Smooth muscle cell (in vitro differentiated cells): Measurements from ENCODE around the gene PAX9. TPM values are rescaled to one million over a fixed set of nuclear protein-coding genes. Genes with fewer than 3 reads are reported as not detected.

Source experiments
- DNase-seq: peaks from one replicate; lab custom pipeline; 2025; ENCODE audit not compliant: unreplicated experiment; lab: John Stamatoyannopoulos, UW
- H2AFZ ChIP-seq: fragments of 200-600 bp; sonication (generic); 2 replicates; pipeline ENCODE4 v1.6.0; 2016; ENCODE audit warnings: antibody characterized with exemption, low read depth, mild to moderate bottlenecking
- H3F3A ChIP-seq: fragments of 200-600 bp; sonication (generic); 2 replicates; pipeline ENCODE4 v1.6.0; 2017; ENCODE audit warnings: antibody characterized with exemption, low read depth
- H3K27ac ChIP-seq: fragments of 200-600 bp; sonication (generic); 2 replicates; pipeline ENCODE4 v1.5.1; 2016; ENCODE audit warnings: low read depth, mild to moderate bottlenecking
- H3K27me3 ChIP-seq: fragments of 200-600 bp; sonication (generic); 2 replicates; pipeline ENCODE4 v1.6.1; 2016; ENCODE audit warnings: low read depth, mild to moderate bottlenecking
- H3K36me3 ChIP-seq: fragments of 200-600 bp; sonication (generic); 2 replicates; pipeline ENCODE4 v1.5.1; 2016; ENCODE audit warnings: low read depth
- H3K4me1 ChIP-seq: fragments of 200-600 bp; sonication (generic); 2 replicates; pipeline ENCODE4 v1.5.1; 2016; ENCODE audit warnings: low read depth
- H3K4me2 ChIP-seq: fragments of 200-600 bp; sonication (generic); 2 replicates; pipeline ENCODE4 v1.6.0; 2016; ENCODE audit warnings: mild to moderate bottlenecking
- H3K4me3 ChIP-seq: fragments of 200-600 bp; sonication (generic); 2 replicates; pipeline ENCODE4 v1.5.1; 2016; ENCODE audit warnings: mild to moderate bottlenecking
- H3K79me2 ChIP-seq: fragments of 200-600 bp; sonication (generic); 2 replicates; pipeline ENCODE4 v1.6.0; 2016; ENCODE audit warnings: low read depth, mild to moderate bottlenecking
- H3K9ac ChIP-seq: fragments of 200-600 bp; sonication (generic); 2 replicates; pipeline ENCODE4 v1.6.0; 2016; ENCODE audit warnings: low read depth
- H3K9me3 ChIP-seq: fragments of 200-600 bp; sonication (generic); replicated peaks from 2 replicates; pipeline ENCODE4 v1.5.1; 2016; ENCODE audit warnings: low read depth
- H4K20me1 ChIP-seq: fragments of 200-600 bp; sonication (generic); 2 replicates; pipeline ENCODE4 v1.6.0; 2016; ENCODE audit warnings: low read depth
- CTCF ChIP-seq: fragments of 200-600 bp; sonication (generic); IDR thresholded peaks from 2 replicates; pipeline ENCODE4 v1.5.1; 2017; ENCODE audit warnings: borderline replicate concordance, mild to moderate bottlenecking, antibody characterized with exemption; ENCODE audit not compliant: insufficient read depth, poor library complexity, severe bottlenecking
- WGBS: methylation state at CpG from one replicate; pipeline ENCODE4 v1.1.7; 2016; ENCODE audit warnings: low lambda C conversion rate; 5-methylcytosine and 5-hydroxymethylcytosine counted together
- polyA plus RNA-seq: library from polyadenylated mRNA; unstranded; fragments of >200 nt; fragmentation: Nextera tagmentation; extraction: Ambion mirVana; gene quantifications from 2 replicates; pipeline ENCODE4 v1.2.1, GENCODE V29; 2016
- total RNA-seq: library from RNA; depleted of rRNA; stranded (reverse); fragments of >200 nt; gene quantifications from 2 replicates; pipeline ENCODE4 v1.2.3, GENCODE V29; 2014

The PAX9 gene
- total and polyA plus RNA-seq, 2 experiments from 2014 or later, result not detected

- H3K79me2 ChIP-seq, result no peaks in the 10 kb centered on the region
Measured at GRCh38 chr14:36627981-36628380, 33.7 kb upstream of the PAX9 start.

GRCh38 chr14:36633580-36633979 lies 28.1 kb upstream of the PAX9 start:
- TF ChIP-seq CTCF, result no peak
- H3K79me2 ChIP-seq, result no peaks in the 10 kb centered on the region
- H3K4me3 ChIP-seq, result no peak overlapping the region
- H4K20me1 ChIP-seq, result no peaks in the 10 kb centered on the region
- WGBS, result 80% methylated on average over 3 of the region's 3 CpGs
- no peaks in the 10 kb centered on the region for H3K9me3 ChIP-seq
- DNase-seq, result no peak
- no peak overlapping the region for H3K9ac ChIP-seq
- H3K4me1 ChIP-seq, result no peaks in the 10 kb centered on the region
- no peaks in the 10 kb centered on the region for H3F3A ChIP-seq
- peaks cover 38% of the 10 kb centered on the region for H3K27me3 ChIP-seq
- H3K27ac ChIP-seq, result no peak overlapping the region
- H2AFZ ChIP-seq, result no peak overlapping the region
- H3K4me2 ChIP-seq, result no peak overlapping the region
- H3K36me3 ChIP-seq, result no peaks in the 10 kb centered on the region

More at GRCh38 chr14:36627981-36628380, 33.7 kb upstream of the PAX9 start:
- Histone ChIP-seq H3K4me3 (no peak overlapping the region), H3K4me1 (no peaks in the 10 kb centered on the region), H3F3A (no peaks in the 10 kb centered on the region), H3K27ac (no peak overlapping the region), H3K9ac (no peak overlapping the region), H3K36me3 (no peaks in the 10 kb centered on the region), H4K20me1 (no peaks in the 10 kb centered on the region), H3K4me2 (no peak overlapping the region), H2AFZ (no peak overlapping the region), H3K27me3 (peaks cover 23% of the 10 kb centered on the region), H3K9me3 (no peaks in the 10 kb centered on the region)
- DNase-seq, result no peak
- 75% methylated on average over 3 of the region's 3 CpGs for WGBS
- no peak for TF ChIP-seq CTCF

- H3K36me3 ChIP-seq, result no peaks in the 10 kb centered on the region
- H2AFZ ChIP-seq, result no peak overlapping the region
- no peaks in the 10 kb centered on the region for H3F3A ChIP-seq
- no peaks in the 10 kb centered on the region for H4K20me1 ChIP-seq
- peak overlapping the region; percentile 48 for H3K4me3 ChIP-seq
- H3K4me1 ChIP-seq, result peaks cover 11% of the 10 kb centered on the region
- H3K27me3 ChIP-seq, result peaks cover 98% of the 10 kb centered on the region
- no peaks in the 10 kb centered on the region for H3K9me3 ChIP-seq
- no peak for DNase-seq
- no peak overlapping the region for H3K27ac ChIP-seq
- no peaks in the 10 kb centered on the region for H3K79me2 ChIP-seq
- WGBS, result 5% methylated on average over 55 of the region's 55 CpGs
- no peak overlapping the region for H3K9ac ChIP-seq
- TF ChIP-seq CTCF, result no peak
- H3K4me2 ChIP-seq, result peak overlapping the region; percentile 92
Measured at GRCh38 chr14:36646664-36647416, 14.8 kb upstream of the PAX9 start.

GRCh38 chr14:36647417-36647823 lies 14.2 kb upstream of the PAX9 start:
- H3K36me3 ChIP-seq, result no peaks in the 10 kb centered on the region
- H3K27ac ChIP-seq, result no peak overlapping the region
- no peaks in the 10 kb centered on the region for H3K79me2 ChIP-seq
- no peak for TF ChIP-seq CTCF
- no peak overlapping the region for H3K9ac ChIP-seq
- WGBS, result 4% methylated on average over 33 of the region's 34 CpGs
- no peaks in the 10 kb centered on the region for H3K9me3 ChIP-seq
- peak overlapping the region; percentile 48 for H3K4me3 ChIP-seq
- peak overlapping the region; percentile 81 for H2AFZ ChIP-seq
- peaks cover 98% of the 10 kb centered on the region for H3K27me3 ChIP-seq
- DNase-seq, result no peak
- peak overlapping the region; percentile 92 for H3K4me2 ChIP-seq
- no peaks in the 10 kb centered on the region for H4K20me1 ChIP-seq
- H3K4me1 ChIP-seq, result peaks cover 11% of the 10 kb centered on the region
- H3F3A ChIP-seq, result no peaks in the 10 kb centered on the region
